Measurements from ENCODE around the gene EML4. TPM values are rescaled to one million over a fixed set of nuclear protein-coding genes. Genes with fewer than 3 reads are reported as not detected.

The EML4 gene
- total RNA-seq, 4 donors from 2014 or later: 11.6 to 29.8 (median 22.4) TPM

GRCh38 chr2:42232024-42232423 is 62.9 kb downstream of the EML4 start:
- no peaks in the 10 kb centered on the region for H3K36me3 ChIP-seq
- 57 to 87% methylated on average over 1 of the region's 1 CpG for WGBS, 2 donors
- intact Hi-C loops (cut with DNase I): no loop called here
- H3K4me1 ChIP-seq: peaks cover 0 to 8% (median 0%) of the 10 kb centered on the region in 3 donors
- no peaks in the 10 kb centered on the region for H3K27me3 ChIP-seq
- H3K27ac ChIP-seq: no peak overlapping the region
- H3K4me3 ChIP-seq: no peak overlapping the region
- TF ChIP-seq, protein P1, sequence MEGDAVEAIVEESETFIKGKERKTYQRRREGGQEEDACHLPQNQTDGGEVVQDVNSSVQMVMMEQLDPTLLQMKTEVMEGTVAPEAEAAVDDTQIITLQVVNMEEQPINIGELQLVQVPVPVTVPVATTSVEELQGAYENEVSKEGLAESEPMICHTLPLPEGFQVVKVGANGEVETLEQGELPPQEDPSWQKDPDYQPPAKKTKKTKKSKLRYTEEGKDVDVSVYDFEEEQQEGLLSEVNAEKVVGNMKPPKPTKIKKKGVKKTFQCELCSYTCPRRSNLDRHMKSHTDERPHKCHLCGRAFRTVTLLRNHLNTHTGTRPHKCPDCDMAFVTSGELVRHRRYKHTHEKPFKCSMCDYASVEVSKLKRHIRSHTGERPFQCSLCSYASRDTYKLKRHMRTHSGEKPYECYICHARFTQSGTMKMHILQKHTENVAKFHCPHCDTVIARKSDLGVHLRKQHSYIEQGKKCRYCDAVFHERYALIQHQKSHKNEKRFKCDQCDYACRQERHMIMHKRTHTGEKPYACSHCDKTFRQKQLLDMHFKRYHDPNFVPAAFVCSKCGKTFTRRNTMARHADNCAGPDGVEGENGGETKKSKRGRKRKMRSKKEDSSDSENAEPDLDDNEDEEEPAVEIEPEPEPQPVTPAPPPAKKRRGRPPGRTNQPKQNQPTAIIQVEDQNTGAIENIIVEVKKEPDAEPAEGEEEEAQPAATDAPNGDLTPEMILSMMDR (IDR thresholded peaks at IDR 0.05): no peak
- no peak for TF ChIP-seq POLR2A (IDR thresholded peaks at IDR 0.05)
- H3K9me3 ChIP-seq: no peaks in the 10 kb centered on the region
- DNase-seq: no peak

DNA sequence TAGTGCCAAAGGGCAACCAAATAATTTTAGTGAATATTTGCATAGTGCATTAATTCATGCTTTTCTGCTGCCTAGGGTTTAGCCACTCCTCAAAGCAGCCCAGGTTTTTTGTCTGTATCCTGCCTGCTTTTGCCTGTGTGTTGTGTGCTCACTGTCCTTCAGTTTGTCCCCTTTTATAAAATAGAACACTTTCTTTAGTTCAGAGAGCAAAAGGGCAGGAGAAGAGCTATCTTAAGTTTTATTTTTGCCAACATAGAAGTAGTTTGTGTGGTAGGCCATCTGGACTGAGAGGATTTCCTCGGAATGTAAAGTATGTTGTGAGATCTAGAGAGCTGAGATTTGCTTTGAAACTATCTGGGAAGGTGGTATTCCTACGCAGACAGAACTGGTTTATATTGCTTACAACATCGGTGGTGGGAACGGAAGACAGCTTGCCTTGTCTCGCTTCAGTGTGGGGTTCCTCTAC is 64.9 kb downstream of the EML4 start:
- intact Hi-C loops (cut with DNase I): no loop called here
- no peak overlapping the region for H3K27ac ChIP-seq

GRCh38 chr2:42236911-42237310 is 67.8 kb downstream of the EML4 start:
- Histone ChIP-seq H3K9me3 (no peaks in the 10 kb centered on the region), H3K36me3 (no peaks in the 10 kb centered on the region), H3K27ac (no peak overlapping the region), H3K27me3 (no peaks in the 10 kb centered on the region), H3K4me1 (peaks cover 0 to 21% (median 0%) of the 10 kb centered on the region in 3 donors), H3K4me3 (no peak overlapping the region)
- no peak for DNase-seq
- intact Hi-C loops (cut with DNase I): loop anchor here (5.0 kb wide), 1 partner anchor 140 kb away; no protein-coding TSS in a partner anchor
- no peak for TF ChIP-seq POLR2A (IDR thresholded peaks at IDR 0.05)
- TF ChIP-seq, protein P1 (IDR thresholded peaks at IDR 0.05): no peak
- 88 to 96% methylated on average over 2 of the region's 2 CpGs for WGBS, 2 donors

More for the DNA sequence above, 64.9 kb downstream of the EML4 start:
- Histone ChIP-seq H3K36me3 (no peaks in the 10 kb centered on the region), H3K4me3 (no peak overlapping the region), H3K27me3 (no peaks in the 10 kb centered on the region), H3K4me1 (peaks cover 0 to 14% (median 0%) of the 10 kb centered on the region in 3 donors), H3K9me3 (no peaks in the 10 kb centered on the region)
- WGBS, 2 donors: 62 to 83% methylated on average over 5 of the region's 5 CpGs
- DNase-seq: no peak
- no peak for TF ChIP-seq POLR2A (IDR thresholded peaks at IDR 0.05)
- TF ChIP-seq, protein P1 (IDR thresholded peaks at IDR 0.05): no peak

GRCh38 chr2:42238644-42239288 is 69.6 kb downstream of the EML4 start:
- no peak overlapping the region for H3K27ac ChIP-seq
- WGBS, 2 donors: 57 to 63% methylated on average over 7 of the region's 7 CpGs
- peaks cover 0 to 19% (median 0%) of the 10 kb centered on the region in 3 donors for H3K4me1 ChIP-seq
- TF ChIP-seq, protein P1 (IDR thresholded peaks at IDR 0.05): peak in 5 of 6 experiments; percentile 26 to 61 (median 51)
- no peak for TF ChIP-seq POLR2A (IDR thresholded peaks at IDR 0.05)
- DNase-seq: no peak
- no peaks in the 10 kb centered on the region for H3K27me3 ChIP-seq
- H3K9me3 ChIP-seq: no peaks in the 10 kb centered on the region
- intact Hi-C loops (cut with DNase I): loop anchor here (5.0 kb wide), 1 partner anchor 141 kb away; no protein-coding TSS in a partner anchor
- H3K4me3 ChIP-seq: no peak overlapping the region
- H3K36me3 ChIP-seq: no peaks in the 10 kb centered on the region

GRCh38 chr2:42239289-42239661 is 70.1 kb downstream of the EML4 start:
- intact Hi-C loops (cut with DNase I): loop anchor here (5.0 kb wide), 1 partner anchor 142 kb away; no protein-coding TSS in a partner anchor
- H3K4me3 ChIP-seq: no peak overlapping the region
- TF ChIP-seq POLR2A (IDR thresholded peaks at IDR 0.05): no peak
- TF ChIP-seq, protein P1 (IDR thresholded peaks at IDR 0.05): no peak
- H3K27ac ChIP-seq: no peak overlapping the region
- 63 to 70% methylated on average over 3 of the region's 3 CpGs for WGBS, 2 donors
- H3K36me3 ChIP-seq: no peaks in the 10 kb centered on the region
- no peaks in the 10 kb centered on the region for H3K9me3 ChIP-seq
- H3K27me3 ChIP-seq: no peaks in the 10 kb centered on the region
- DNase-seq: no peak
- peaks cover 0 to 15% (median 0%) of the 10 kb centered on the region in 3 donors for H3K4me1 ChIP-seq
